Epithelial cell of prostate (primary cell): ENCODE results near the gene OR6C65.
"Not testable (repeated sequence)": the region's sequence is repeated elsewhere in the genome, so short reads cannot be mapped to it uniquely, and the experiment has no call there.

Experiments
- DNase-seq: peaks from one replicate; pipeline ENCODE4 v3.0.0-alpha.2; 2011; ENCODE audit warnings: low read depth, low spot score
- H3K27ac ChIP-seq: fragments of 450-650 bp; 2 replicates; pipeline ENCODE4 v1.5.1; 2017; ENCODE audit warnings: mild to moderate bottlenecking

Gene OR6C65

DNA sequence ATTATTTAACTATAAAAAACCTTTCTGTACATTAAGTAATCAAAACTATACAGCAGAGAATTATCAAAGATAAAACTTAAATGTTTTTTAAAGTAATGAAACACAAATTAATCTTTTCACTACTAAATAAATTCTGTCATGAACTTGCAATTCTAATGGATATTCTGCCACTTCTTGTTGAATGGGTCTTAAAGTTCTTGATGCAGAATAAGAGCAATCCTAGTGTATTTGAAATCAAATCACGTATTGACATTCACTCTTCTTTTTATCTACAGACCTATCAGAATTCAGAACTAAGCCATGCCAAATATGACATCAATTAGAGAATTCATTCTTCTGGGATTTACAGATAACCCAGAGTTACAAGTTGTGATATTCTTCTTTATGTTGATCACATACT is at the start of gene OR6C65:
TSS of gene OR6C65 (plus strand) at position 301 of the 400 bp plus-strand sequence. CDS start at position 301, 0 bp downstream.
- H3K27ac ChIP-seq = no peak within 1 kb of the TSS
- DNase-seq = no peak

- not testable (repeated sequence) for H3K27ac ChIP-seq, DNase-seq
These were observed 45.0 kb upstream of the OR6C65 start for GRCh38 chr12:55355338-55355737.

DNA sequence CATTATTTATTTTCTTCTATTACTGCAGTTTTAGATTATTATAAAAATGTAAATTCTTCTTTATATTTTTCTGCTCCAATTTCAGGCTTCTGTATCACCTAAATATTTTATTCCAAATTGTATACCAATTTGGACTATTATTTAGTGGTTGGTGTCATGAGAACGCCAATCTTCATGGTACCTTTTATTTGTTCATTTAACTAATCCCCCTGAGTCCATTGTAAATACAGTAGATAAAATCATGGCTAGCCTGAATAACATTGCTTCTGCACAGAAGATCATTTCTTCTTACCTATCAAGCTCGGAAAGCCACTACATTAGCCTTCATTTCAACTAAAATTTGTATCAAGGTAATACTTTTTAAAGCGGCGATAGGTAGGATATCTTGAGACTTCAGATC is 37.7 kb upstream of the OR6C65 start, which contains the start of gene OR6C75:
TSS of gene OR6C75 (plus strand) at position 301 of the 400 bp plus-strand sequence. CDS start 2,136 bp downstream, outside the sequence.
- no peak for DNase-seq
- H3K27ac ChIP-seq = no peak within 1 kb of the TSS

DNA sequence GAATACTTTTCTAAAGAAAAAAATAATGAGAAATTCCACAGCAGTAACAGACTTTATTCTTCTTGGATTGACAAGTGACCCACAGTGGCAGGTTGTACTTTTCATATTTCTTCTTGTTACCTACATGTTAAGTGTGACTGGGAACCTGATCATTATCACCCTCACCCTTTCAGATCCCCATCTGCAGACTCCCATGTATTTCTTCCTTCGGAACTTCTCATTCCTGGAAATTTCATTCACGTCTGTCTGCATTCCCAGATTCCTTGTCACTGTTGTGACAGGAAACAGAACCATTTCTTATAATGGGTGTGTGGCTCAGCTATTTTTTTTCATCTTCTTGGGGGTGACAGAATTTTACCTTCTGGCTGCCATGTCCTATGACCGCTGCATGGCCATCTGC is 35.2 kb upstream of the OR6C65 start:
- H3K27ac ChIP-seq = no peak overlapping the region
- no peak for DNase-seq

GRCh38 chr12:55372521-55372920 is 27.8 kb upstream of the OR6C65 start:
- no peak overlapping the region for H3K27ac ChIP-seq
- no peak for DNase-seq

GRCh38 chr12:55385891-55386290 is 14.4 kb upstream of the OR6C65 start:
- no peak overlapping the region for H3K27ac ChIP-seq
- no peak for DNase-seq

GRCh38 chr12:55392032-55392795 is 8.1 kb upstream of the OR6C65 start:
- DNase-seq = no peak
- no peak overlapping the region for H3K27ac ChIP-seq

DNA sequence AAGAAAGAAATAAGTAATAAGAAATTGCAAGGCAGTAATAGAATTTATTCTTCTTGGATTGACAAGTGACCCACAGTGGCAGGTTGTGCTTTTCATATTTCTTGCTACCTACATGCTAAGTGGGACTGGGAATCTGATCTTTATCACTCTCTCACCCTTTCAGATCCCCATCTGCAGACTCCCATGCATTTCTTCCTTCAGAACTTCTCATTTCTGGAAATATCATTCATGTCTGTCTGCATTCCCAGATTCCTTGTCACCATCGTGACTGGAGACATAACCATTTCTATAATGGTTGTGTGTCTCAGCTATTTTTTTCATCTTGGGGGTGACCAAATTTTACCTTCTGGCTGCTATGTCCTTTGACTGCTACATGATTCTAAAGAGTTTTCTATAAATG is 4.0 kb upstream of the OR6C65 start:
- H3K27ac ChIP-seq = no peak overlapping the region
- DNase-seq = no peak

- no peak for DNase-seq
- no peak overlapping the region for H3K27ac ChIP-seq
These were observed 7.5 kb downstream of the OR6C65 start for GRCh38 chr12:55407866-55408265.

- not testable (repeated sequence) for H3K27ac ChIP-seq, DNase-seq
These were observed 8.8 kb downstream of the OR6C65 start for GRCh38 chr12:55409133-55409532.

GRCh38 chr12:55412138-55412537 is 11.8 kb downstream of the OR6C65 start:
- not testable (repeated sequence) for DNase-seq, H3K27ac ChIP-seq

DNA sequence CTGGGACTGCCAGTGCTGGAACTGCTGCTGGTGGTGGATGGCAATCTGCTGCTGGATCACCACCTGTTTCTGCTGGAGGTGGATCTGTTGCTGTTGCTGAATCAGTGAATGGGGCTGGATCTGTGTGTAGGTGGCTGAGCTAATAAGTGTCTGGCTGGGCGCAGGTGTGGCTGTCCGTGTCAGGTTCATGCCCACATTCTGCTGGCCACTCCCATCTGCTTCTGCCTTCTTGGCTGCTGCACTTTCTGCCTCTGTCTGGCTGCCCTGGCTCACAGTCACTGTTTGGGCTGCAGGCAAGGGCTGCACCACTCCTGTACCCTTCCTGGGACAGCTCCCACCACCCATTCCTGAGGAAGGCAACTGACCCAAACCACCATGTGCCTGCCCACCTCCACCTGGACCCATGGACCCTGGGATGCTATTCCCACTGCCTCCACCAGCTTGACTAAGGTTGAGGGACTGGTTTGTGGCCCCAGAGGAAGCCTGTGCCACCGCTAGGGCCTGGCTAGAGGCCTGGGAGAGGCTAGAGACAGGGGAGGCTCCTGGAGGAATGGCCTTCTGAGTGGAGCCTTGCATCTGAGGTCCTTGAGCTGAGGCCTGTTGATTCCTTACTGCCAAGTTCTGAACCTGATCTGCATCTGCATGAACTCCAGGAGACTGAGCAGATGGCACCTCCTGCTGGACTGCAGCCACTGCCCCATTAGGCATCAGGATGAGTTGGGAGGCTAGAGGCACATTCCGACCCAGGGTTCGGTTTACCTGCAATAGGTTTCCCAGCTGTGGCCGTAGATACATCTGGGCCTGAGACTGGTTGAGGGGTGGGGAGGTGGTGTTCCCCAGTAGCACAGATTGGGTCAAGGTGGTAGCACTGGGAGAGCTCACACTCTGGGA is 13.4 kb downstream of the OR6C65 start:
- not testable (repeated sequence) for H3K27ac ChIP-seq, DNase-seq

- DNase-seq, H3K27ac ChIP-seq: not testable (repeated sequence)
These were observed 14.1 kb downstream of the OR6C65 start for GRCh38 chr12:55414396-55414823.

DNA sequence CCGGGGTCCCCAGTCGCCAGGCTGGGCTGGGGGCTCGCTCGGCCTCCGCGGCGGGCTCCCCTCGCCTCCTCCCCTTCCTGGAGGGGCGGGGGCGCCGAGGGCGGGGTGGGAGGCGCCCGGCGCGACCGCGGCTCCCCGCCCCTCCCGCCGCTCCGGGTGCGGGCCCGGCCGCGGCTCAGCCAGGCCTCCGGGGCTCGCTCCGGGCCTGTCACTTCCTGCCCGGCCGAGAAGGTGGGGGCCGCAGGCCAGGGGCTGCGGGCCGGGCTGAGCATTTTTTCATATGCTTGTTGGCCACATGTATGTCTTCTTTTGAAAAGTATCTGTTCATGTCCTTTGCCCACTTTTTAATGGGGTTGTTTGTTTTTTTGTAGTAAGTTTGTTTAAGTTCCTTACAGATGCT is 14.6 kb downstream of the OR6C65 start:
- DNase-seq, H3K27ac ChIP-seq: not testable (repeated sequence)

- no peak overlapping the region for H3K27ac ChIP-seq
- DNase-seq = no peak
These were observed 16.6 kb downstream of the OR6C65 start for GRCh38 chr12:55416961-55417360.

GRCh38 chr12:55420307-55420962 is 20.1 kb downstream of the OR6C65 start:
- H3K27ac ChIP-seq = no peak overlapping the region
- DNase-seq = no peak

- no peak within 1 kb of the TSS for H3K27ac ChIP-seq
- DNase-seq = no peak
These were observed 25.6 kb downstream of the OR6C65 start, which contains the start of gene OR6C76 for GRCh38 chr12:55425954-55426353. TSS of gene OR6C76 (plus strand) at chr12:55426254. CDS start at chr12:55426254, 0 bp downstream.

- no peak overlapping the region for H3K27ac ChIP-seq
- DNase-seq = no peak
These were observed 28.3 kb downstream of the OR6C65 start for GRCh38 chr12:55428331-55429243.

GRCh38 chr12:55441233-55441632 is 40.9 kb downstream of the OR6C65 start:
- not testable (repeated sequence) for H3K27ac ChIP-seq

More at GRCh38 chr12:55441233-55441632, 40.9 kb downstream of the OR6C65 start:
- DNase-seq = not testable (repeated sequence)
